ENCODE results near the gene ISL1.
A peak's percentile ranks its signal among the peaks of the same experiment; 100 is the strongest.

Gene ISL1

GRCh38 chr5:51388488-51389287, 5.4 kb downstream of the ISL1 start:
- H3K27ac ChIP-seq (ENCODE audit: low read depth, low read length), result no peak overlapping the region
- no peak overlapping the region for H3K9ac ChIP-seq (ENCODE audit: low read depth, low read length)
- no peaks in the 10 kb centered on the region for H3K9me3 ChIP-seq (ENCODE audit: insufficient read depth, low read depth, low read length)
- no peaks in the 10 kb centered on the region for H3K36me3 ChIP-seq (ENCODE audit: insufficient read depth, low read length)
- peak overlapping the region; percentile 49 for H3K4me3 ChIP-seq (ENCODE audit: low read length)
- 2% methylated on average over 12 of the region's 12 CpGs for WGBS
- peaks cover 76% of the 10 kb centered on the region for H3K4me1 ChIP-seq (ENCODE audit: insufficient read depth, low read length)
- peaks cover 100% of the 10 kb centered on the region for H3K27me3 ChIP-seq (ENCODE audit: insufficient read depth, low read length)

DNA sequence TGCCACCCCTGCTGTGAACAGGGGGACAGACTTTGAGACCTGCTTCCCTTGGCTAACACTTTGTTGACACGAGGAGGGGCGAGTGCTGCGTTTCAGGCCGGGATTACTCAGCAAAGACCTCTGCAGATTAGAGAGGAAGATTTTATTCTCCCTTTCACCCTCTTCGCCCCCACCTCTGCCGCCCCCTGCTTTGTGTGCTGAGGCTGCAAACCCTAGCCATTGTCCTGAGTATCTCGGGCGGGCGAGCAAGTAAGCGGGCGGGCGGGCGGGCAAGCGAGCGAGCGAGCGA, 6.0 kb downstream of the ISL1 start:
- Histone ChIP-seq H3K4me1 (ENCODE audit: insufficient read depth, low read length) (peaks cover 76% of the 10 kb centered on the region), H3K4me3 (ENCODE audit: low read length) (peak overlapping the region; percentile 49), H3K27me3 (ENCODE audit: insufficient read depth, low read length) (peaks cover 100% of the 10 kb centered on the region)

GRCh38 chr5:51389577-51390463, 6.6 kb downstream of the ISL1 start:
- under 1% methylated on average over 68 of the region's 68 CpGs for WGBS
- Histone ChIP-seq H3K27ac (ENCODE audit: low read depth, low read length) (no peak overlapping the region), H3K4me3 (ENCODE audit: low read length) (peak overlapping the region; percentile 49), H3K9me3 (ENCODE audit: insufficient read depth, low read depth, low read length) (no peaks in the 10 kb centered on the region), H3K36me3 (ENCODE audit: insufficient read depth, low read length) (no peaks in the 10 kb centered on the region), H3K27me3 (ENCODE audit: insufficient read depth, low read length) (peaks cover 100% of the 10 kb centered on the region), H3K4me1 (ENCODE audit: insufficient read depth, low read length) (peaks cover 74% of the 10 kb centered on the region), H3K9ac (ENCODE audit: low read depth, low read length) (no peak overlapping the region)

More for the DNA sequence above, 6.0 kb downstream of the ISL1 start:
- Histone ChIP-seq H3K9ac (ENCODE audit: low read depth, low read length) (no peak overlapping the region), H3K36me3 (ENCODE audit: insufficient read depth, low read length) (no peaks in the 10 kb centered on the region), H3K9me3 (ENCODE audit: insufficient read depth, low read depth, low read length) (no peaks in the 10 kb centered on the region), H3K27ac (ENCODE audit: low read depth, low read length) (no peak overlapping the region)
- WGBS, result under 1% methylated on average over 17 of the region's 17 CpGs

DNA sequence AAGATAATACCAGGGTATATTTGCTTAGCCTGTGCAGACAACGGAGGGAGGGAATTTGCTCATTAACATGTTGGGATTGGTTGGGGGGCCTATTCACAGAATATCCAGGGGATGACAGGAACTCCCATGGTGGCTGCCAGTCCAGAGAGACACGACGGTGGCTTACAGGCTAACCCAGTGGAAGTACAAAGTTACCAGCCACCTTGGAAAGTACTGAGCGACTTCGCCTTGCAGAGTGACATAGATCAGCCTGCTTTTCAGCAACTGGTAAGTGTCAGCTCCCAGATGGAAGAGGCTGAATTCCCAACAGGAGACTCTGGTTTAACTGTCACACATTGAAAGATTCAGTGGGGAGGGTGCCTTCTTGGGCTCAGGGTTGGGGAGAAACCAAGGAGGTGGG, 7.9 kb downstream of the ISL1 start:
- peaks cover 100% of the 10 kb centered on the region for H3K27me3 ChIP-seq (ENCODE audit: insufficient read depth, low read length)
- no peak overlapping the region for H3K27ac ChIP-seq (ENCODE audit: low read depth, low read length)
- H3K9me3 ChIP-seq (ENCODE audit: insufficient read depth, low read depth, low read length), result no peaks in the 10 kb centered on the region
- H3K4me3 ChIP-seq (ENCODE audit: low read length), result no peak overlapping the region
- 3% methylated on average over 5 of the region's 5 CpGs for WGBS
- no peaks in the 10 kb centered on the region for H3K36me3 ChIP-seq (ENCODE audit: insufficient read depth, low read length)
- H3K9ac ChIP-seq (ENCODE audit: low read depth, low read length), result no peak overlapping the region
- H3K4me1 ChIP-seq (ENCODE audit: insufficient read depth, low read length), result peaks cover 74% of the 10 kb centered on the region

- Histone ChIP-seq H3K4me1 (ENCODE audit: insufficient read depth, low read length) (peaks cover 77% of the 10 kb centered on the region), H3K27me3 (ENCODE audit: insufficient read depth, low read length) (peaks cover 100% of the 10 kb centered on the region), H3K4me3 (ENCODE audit: low read length) (no peak overlapping the region), H3K9ac (ENCODE audit: low read depth, low read length) (no peak overlapping the region), H3K9me3 (ENCODE audit: insufficient read depth, low read depth, low read length) (no peaks in the 10 kb centered on the region), H3K27ac (ENCODE audit: low read depth, low read length) (no peak overlapping the region), H3K36me3 (ENCODE audit: insufficient read depth, low read length) (no peaks in the 10 kb centered on the region)
- 9% methylated on average over 3 of the region's 3 CpGs for WGBS
Measured at GRCh38 chr5:51392689-51393199, 9.5 kb downstream of the ISL1 start.

GRCh38 chr5:51394609-51395008, 11.4 kb downstream of the ISL1 start:
- 0% methylated on average over 1 of the region's 2 CpGs for WGBS
- H3K27me3 ChIP-seq (ENCODE audit: insufficient read depth, low read length), result peaks cover 100% of the 10 kb centered on the region
- H3K4me1 ChIP-seq (ENCODE audit: insufficient read depth, low read length), result peaks cover 78% of the 10 kb centered on the region

GRCh38 chr5:51395245-51395644, 12.0 kb downstream of the ISL1 start:
- Histone ChIP-seq H3K9me3 (ENCODE audit: insufficient read depth, low read depth, low read length) (no peaks in the 10 kb centered on the region), H3K27me3 (ENCODE audit: insufficient read depth, low read length) (peaks cover 100% of the 10 kb centered on the region), H3K36me3 (ENCODE audit: insufficient read depth, low read length) (no peaks in the 10 kb centered on the region), H3K4me1 (ENCODE audit: insufficient read depth, low read length) (peaks cover 83% of the 10 kb centered on the region), H3K27ac (ENCODE audit: low read depth, low read length) (no peak overlapping the region), H3K4me3 (ENCODE audit: low read length) (no peak overlapping the region), H3K9ac (ENCODE audit: low read depth, low read length) (no peak overlapping the region)
- WGBS, result 11% methylated on average over 6 of the region's 6 CpGs

More at GRCh38 chr5:51394609-51395008, 11.4 kb downstream of the ISL1 start:
- Histone ChIP-seq H3K9ac (ENCODE audit: low read depth, low read length) (no peak overlapping the region), H3K36me3 (ENCODE audit: insufficient read depth, low read length) (no peaks in the 10 kb centered on the region), H3K27ac (ENCODE audit: low read depth, low read length) (no peak overlapping the region), H3K9me3 (ENCODE audit: insufficient read depth, low read depth, low read length) (no peaks in the 10 kb centered on the region), H3K4me3 (ENCODE audit: low read length) (no peak overlapping the region)

- WGBS, result 7% methylated on average over 10 of the region's 10 CpGs
- Histone ChIP-seq H3K27me3 (ENCODE audit: insufficient read depth, low read length) (peaks cover 100% of the 10 kb centered on the region), H3K4me1 (ENCODE audit: insufficient read depth, low read length) (peaks cover 81% of the 10 kb centered on the region), H3K9ac (ENCODE audit: low read depth, low read length) (no peak overlapping the region), H3K27ac (ENCODE audit: low read depth, low read length) (no peak overlapping the region), H3K36me3 (ENCODE audit: insufficient read depth, low read length) (no peaks in the 10 kb centered on the region), H3K4me3 (ENCODE audit: low read length) (no peak overlapping the region), H3K9me3 (ENCODE audit: insufficient read depth, low read depth, low read length) (no peaks in the 10 kb centered on the region)
Measured at GRCh38 chr5:51395666-51396356, 12.6 kb downstream of the ISL1 start.

- no peak overlapping the region for H3K4me3 ChIP-seq (ENCODE audit: low read length)
- H3K27me3 ChIP-seq (ENCODE audit: insufficient read depth, low read length), result peaks cover 100% of the 10 kb centered on the region
Measured at GRCh38 chr5:51396797-51397196, 13.5 kb downstream of the ISL1 start.

GRCh38 chr5:51397996-51398395, 14.7 kb downstream of the ISL1 start:
- H3K36me3 ChIP-seq (ENCODE audit: insufficient read depth, low read length), result no peaks in the 10 kb centered on the region
- no peaks in the 10 kb centered on the region for H3K9me3 ChIP-seq (ENCODE audit: insufficient read depth, low read depth, low read length)
- H3K4me1 ChIP-seq (ENCODE audit: insufficient read depth, low read length), result peaks cover 62% of the 10 kb centered on the region
- H3K27me3 ChIP-seq (ENCODE audit: insufficient read depth, low read length), result peaks cover 97% of the 10 kb centered on the region
- no peak overlapping the region for H3K27ac ChIP-seq (ENCODE audit: low read depth, low read length)
- no peak overlapping the region for H3K4me3 ChIP-seq (ENCODE audit: low read length)
- WGBS, result 0% methylated on average over 4 of the region's 7 CpGs
- no peak overlapping the region for H3K9ac ChIP-seq (ENCODE audit: low read depth, low read length)

More at GRCh38 chr5:51396797-51397196, 13.5 kb downstream of the ISL1 start:
- WGBS, result 7% methylated on average over 3 of the region's 4 CpGs
- Histone ChIP-seq H3K36me3 (ENCODE audit: insufficient read depth, low read length) (no peaks in the 10 kb centered on the region), H3K9me3 (ENCODE audit: insufficient read depth, low read depth, low read length) (no peaks in the 10 kb centered on the region), H3K27ac (ENCODE audit: low read depth, low read length) (no peak overlapping the region), H3K9ac (ENCODE audit: low read depth, low read length) (no peak overlapping the region), H3K4me1 (ENCODE audit: insufficient read depth, low read length) (peaks cover 72% of the 10 kb centered on the region)

Measured in HUES64 (cell line).